GF-D8 (cell line): Measurements from ENCODE around the gene CDCA7L.

Experiments
- DNase-seq: peaks from one replicate; lab custom pipeline; 2025; lab: John Stamatoyannopoulos, UW

CDCA7L gene, protein sequence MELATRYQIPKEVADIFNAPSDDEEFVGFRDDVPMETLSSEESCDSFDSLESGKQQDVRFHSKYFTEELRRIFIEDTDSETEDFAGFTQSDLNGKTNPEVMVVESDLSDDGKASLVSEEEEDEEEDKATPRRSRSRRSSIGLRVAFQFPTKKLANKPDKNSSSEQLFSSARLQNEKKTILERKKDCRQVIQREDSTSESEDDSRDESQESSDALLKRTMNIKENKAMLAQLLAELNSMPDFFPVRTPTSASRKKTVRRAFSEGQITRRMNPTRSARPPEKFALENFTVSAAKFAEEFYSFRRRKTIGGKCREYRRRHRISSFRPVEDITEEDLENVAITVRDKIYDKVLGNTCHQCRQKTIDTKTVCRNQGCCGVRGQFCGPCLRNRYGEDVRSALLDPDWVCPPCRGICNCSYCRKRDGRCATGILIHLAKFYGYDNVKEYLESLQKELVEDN

DNA sequence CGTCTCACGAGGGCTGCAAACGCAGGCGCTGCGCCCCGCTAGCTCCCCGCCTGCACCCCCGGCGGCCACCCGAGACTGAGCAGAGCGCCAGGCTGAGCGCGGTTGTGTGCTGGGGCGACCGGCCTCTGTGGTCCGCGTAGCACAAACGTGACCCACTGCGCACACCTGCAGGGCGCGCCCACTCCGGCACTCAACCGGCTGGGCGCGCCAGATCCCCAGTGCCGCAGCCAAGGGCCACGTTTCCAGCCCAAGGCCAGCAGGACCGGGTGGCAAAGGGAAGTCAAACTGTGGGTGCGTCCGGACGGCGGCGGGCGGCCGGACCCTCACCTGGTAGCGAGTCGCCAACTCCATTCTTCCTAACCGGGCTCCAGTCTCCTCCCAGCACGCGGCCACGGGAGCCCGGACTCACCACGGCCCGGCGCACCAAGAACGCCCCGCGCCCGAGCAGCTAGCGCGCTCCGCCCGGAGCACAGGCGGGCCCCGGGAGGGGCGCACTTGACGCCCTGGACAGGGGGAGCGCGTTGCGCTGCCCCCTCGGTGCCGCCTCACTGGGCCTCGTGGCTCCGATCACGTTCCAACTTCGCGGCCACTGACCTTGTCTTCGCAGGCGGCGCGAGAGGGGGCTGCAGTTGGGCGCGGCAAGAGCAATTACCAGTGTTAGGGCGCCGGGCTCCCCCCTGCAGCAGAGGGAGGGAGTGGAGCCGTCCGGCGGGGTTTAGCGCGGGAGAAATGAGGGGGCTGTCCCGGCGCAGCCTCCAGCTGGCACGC lies at the start of gene CDCA7L:
TSS of gene CDCA7L (minus strand) at position 446 of the 768 bp plus-strand sequence. CDS start at position 351, 95 bp downstream.
- DNase-seq, result peak; percentile 66

DNA sequence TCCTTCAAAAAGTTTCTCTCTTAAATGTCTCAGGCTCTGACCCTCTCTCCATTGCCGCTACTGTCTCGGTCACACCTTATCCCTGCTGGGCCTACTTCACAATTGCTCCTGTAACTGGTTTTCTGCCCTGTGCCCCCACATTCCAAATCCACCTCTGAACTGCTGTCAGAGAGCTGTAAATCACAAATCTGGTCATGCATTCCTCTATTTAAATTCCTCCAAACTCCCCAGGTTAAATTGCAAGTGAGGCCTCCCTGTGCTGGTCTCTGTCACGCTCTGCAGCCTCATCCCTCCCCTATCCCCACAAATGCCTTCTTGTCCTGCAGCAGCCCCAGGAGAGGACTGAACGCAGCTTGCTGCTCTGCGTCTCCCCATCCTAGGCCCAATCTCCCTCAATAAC lies 40.4 kb upstream of the CDCA7L start:
- no peak for DNase-seq

DNA sequence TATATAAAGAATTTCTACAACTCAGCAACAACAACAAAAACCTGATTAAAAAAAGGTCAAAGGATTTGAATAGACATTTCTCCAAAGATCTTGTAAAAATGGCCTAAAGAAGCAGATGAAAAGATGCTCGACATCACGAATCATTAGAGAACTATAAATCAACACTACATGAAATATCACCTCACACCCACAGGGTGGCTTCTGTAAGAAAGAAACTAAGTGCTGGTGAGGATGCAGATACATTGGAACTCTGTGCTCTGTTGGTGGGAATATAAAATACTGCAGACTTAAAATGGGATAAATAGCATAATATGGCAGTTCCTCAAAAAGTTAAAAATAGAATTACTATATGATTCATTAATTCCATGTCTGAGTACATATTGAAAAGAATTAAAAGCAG lies 38.3 kb upstream of the CDCA7L start:
- no peak for DNase-seq

GRCh38 chr7:21983056-21983455 lies 37.4 kb upstream of the CDCA7L start:
- no peak for DNase-seq

DNA sequence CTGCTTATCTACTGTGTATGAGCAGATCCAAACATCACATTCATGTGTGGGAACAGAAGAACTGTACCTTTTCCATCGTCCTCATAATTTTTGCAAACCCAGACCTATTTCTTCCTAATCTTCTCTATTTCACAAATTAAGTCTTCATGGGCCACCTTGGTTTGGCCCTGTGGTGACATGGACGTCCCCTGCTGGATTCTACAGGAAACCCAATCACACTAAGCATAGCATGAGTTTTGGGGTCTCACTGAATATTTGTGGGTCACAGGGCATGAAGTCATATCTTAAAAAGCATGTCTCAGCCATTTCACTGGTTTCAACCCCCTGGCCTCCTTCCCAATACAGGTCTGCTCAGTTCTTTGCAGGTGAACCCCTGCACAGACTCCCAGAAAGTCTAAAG lies 35.8 kb upstream of the CDCA7L start:
- no peak for DNase-seq

GRCh38 chr7:21980926-21981500 lies 35.3 kb upstream of the CDCA7L start:
- no peak for DNase-seq

GRCh38 chr7:21972397-21972784 lies 26.7 kb upstream of the CDCA7L start:
- no peak for DNase-seq

- no peak for DNase-seq
These were observed 26.2 kb upstream of the CDCA7L start for GRCh38 chr7:21971780-21972396.

DNA sequence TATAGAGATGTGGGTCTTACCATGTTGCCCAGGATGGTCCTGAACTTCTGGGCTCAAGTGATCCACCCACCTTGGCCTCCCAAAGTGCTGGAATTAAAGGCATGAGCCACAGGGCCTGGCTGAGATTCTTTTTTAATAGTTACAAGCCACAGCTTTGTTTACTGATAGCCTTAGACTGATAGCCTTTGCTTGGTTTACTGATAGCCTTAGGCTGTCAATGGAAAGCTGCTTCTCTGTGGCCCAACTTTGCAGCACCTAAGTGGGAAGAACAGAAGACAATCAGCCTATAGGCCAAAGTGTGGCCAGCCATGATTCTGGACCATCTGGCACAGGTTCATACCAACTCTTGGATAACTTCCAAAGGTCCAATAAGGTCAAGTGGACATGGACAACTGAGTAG lies 24.1 kb upstream of the CDCA7L start:
- DNase-seq, result no peak

DNA sequence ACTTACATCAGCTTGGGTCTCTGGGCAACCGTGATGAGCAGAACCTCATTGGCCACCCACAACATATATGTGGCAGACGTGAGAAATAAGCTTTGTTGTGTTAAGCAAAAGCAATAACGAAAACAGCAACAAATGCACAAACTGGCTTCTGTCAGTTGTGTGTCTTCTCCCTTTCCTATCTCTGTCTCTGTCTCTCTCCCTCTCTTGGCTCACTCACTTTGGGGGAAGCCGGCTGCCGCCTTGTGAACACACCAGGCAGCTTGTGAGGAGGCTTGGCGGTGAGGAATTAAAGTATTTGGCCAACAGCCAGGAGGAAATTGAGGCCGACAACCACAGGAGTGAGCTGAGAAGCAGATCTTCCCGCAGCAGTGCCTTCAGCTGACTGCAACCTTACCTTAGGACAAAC lies 21.9 kb upstream of the CDCA7L start:
- peak; percentile 47 for DNase-seq

DNA sequence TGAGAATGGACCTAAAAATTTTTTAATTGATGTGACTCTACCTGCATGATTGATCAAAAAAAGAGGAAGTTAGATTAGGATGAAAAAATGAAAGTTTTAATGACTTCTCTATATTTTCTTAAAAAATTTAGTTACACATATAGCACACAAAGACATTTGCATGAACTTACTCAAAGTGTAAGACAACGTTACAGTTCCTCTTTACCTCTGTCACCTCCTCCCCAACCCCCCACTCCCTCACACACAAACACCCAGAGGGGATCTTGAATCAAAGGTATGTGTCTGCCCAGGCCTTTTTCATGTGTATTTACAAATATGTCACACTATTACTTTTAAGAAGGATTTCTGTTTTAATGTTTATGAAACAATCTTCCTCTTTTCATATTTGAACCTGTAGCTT lies 20.6 kb upstream of the CDCA7L start:
- no peak for DNase-seq

DNA sequence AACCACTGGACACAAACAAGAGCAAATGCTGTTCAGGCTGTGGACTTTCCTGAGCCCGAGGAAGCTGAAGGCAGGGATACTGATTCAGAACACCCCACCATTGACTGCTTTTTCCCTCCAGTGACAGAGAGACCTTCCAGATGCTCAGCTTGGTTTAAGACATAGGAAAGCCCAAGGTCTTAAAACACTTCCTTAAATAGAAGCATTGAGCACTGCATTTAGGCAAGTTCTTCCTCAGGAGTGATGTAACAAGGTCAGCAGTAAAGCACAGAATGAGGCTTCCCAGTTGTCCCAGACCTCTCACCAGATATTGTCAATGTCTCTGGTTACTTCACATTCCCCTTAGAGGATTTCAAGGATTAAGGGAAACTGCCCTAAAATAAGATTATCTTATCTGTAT lies 19.6 kb upstream of the CDCA7L start:
- no peak for DNase-seq

- DNase-seq, result no peak
These were observed 17.0 kb upstream of the CDCA7L start for GRCh38 chr7:21962677-21963076.

- DNase-seq, result no peak
These were observed 15.2 kb upstream of the CDCA7L start for GRCh38 chr7:21960922-21961321.

- DNase-seq, result no peak
These were observed 13.7 kb upstream of the CDCA7L start for GRCh38 chr7:21959387-21959776.

- DNase-seq, result no peak
These were observed 8.1 kb upstream of the CDCA7L start for GRCh38 chr7:21953781-21954180.

DNA sequence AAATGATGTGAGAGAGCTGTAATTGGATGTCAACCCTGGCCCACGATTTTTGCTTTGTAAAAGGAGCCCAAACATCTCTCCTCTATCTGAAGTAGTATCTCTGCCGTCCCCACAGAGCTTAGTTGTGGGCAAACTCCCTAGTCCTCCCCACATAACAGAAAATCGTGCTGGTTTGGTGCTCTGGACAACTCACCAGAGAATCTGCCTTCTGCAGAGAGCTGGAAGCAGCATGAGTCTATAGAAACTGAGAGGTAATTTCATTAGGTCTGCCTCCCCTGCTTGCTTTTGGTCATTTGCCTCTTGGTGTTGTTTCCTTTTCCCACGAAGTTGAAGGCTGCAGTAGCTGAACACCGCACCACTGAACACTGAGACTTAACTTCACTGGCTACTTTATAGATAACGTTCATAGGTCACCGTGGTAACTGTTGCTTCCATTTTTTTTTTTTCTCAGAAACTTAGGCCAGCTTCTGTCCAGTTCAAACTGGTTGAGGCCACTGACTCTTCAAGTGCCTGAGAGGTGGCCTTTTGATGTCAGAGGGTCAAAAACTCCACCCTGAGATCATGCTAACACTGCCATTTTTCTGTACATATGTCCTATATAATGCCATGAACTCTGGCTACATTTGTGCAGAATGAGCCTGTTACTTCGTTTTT lies 3.3 kb upstream of the CDCA7L start:
- no peak for DNase-seq

DNA sequence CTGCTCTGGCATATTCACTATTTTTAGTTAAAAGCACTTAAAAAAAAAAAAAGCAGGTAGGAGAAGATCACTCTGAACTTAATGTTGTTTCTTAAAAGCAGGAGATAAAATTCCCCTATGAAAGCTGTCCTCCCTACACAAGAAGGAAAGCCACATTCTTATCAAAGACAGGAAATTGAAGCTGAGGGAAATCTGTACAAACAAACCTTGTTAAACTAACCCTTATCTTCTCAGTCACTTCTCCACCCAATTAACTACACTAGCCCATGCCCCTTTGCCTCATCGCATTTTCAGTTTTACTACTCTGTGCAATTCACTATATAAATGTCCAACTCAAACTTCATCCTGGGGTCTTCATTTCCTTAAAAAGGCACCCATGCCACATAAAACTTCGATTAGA lies 2.7 kb upstream of the CDCA7L start:
- no peak for DNase-seq

DNA sequence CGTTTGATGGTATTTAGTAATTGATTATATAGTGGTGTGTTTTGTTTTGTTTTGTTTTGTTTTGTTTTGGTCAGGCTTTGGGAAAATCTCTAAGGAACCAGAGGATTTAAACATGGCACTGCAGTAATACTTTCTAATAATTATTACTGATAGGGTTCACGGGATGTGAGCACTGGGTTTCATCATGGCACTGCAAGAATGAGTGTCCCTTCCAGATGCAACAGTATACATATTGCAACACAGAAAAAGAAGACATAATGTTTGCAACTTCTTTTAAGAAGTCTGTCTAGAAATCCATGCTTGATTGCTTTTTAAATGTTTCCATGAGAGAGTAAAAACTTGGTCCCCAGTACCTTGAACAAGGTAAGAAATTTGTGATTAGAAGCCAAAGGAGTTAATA lies 2.2 kb upstream of the CDCA7L start:
- DNase-seq, result no peak

GRCh38 chr7:21947056-21947455 lies 1.4 kb upstream of the CDCA7L start:
- DNase-seq, result no peak

GRCh38 chr7:21946222-21946709 lies 567 bp upstream of the CDCA7L start:
- no peak for DNase-seq
